ENCODE results near the gene RRAS. TPM values are rescaled to one million over a fixed set of nuclear protein-coding genes. Genes with fewer than 3 reads are reported as not detected.

RRAS gene
- total and polyA plus RNA-seq, 2 of the 4 experiments (the other 2 are of a cell fraction), result 50.2 to 241 TPM

DNA sequence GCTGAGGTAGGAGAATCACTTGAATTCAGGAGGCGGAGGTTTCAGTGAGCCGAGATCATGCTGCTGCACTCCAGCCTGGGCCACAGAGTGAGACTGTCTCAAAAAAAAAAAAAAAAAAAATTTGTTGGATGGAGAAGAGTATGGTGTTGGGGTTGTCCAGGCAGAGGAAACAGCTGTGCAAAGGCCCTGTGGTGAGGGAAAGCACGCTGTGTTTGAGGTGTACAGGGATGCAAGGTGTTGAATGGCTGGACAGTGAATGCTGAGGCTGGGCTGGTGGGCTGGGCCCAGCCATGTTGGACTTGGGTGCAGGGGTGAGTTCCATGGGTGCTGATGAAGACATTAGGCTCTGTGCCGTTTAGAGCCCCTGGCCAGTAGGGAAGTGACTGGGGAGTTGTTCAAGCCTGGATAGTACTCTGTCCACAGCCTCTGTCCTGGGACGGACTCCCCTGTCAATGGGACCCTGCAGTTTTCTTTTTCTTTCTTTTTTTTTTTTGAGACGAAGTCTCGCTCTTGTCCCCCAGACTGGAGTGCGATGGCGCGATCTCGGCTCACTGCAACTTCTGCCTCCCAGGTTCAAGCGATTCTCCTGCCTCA lies 30.3 kb downstream of the RRAS start:
- ATAC-seq (ENCODE audit: low read depth) (no peak), DNase-seq (no peak)
- no peak overlapping the region for H2AK5ac ChIP-seq (ENCODE audit: low read depth, low read length)
- H3K56ac ChIP-seq (ENCODE audit: extremely low read depth, insufficient read depth, low read length), result no peak overlapping the region
- no peaks in the 10 kb centered on the region for H3K27me3 ChIP-seq (ENCODE audit: control insufficient read depth, insufficient read depth, low read length)
- TF ChIP-seq FOS (IDR thresholded peaks at IDR 0.05; ENCODE audit: low read depth, low read length) (no peak), RAD21 (IDR thresholded peaks at IDR 0.05; ENCODE audit: low read length) (no peak)
- H4K91ac ChIP-seq (ENCODE audit: insufficient read depth, low read depth, low read length), result no peak overlapping the region
- in situ Hi-C loops (cut with MboI; ENCODE audit: low sequenced_read_pairs), result no loop called here
- H3K36me3 ChIP-seq (ENCODE audit: control insufficient read depth, insufficient read depth, low read length), result peaks cover 37% of the 10 kb centered on the region
- no peak overlapping the region for H2AK9ac ChIP-seq (replicated peaks; ENCODE audit: low read depth, low read length, poor library complexity)
- H4K5ac ChIP-seq (ENCODE audit: low read depth, low read length), result no peak overlapping the region
- no peak overlapping the region for H3K23ac ChIP-seq (ENCODE audit: low read depth, low read length)
- H3K27ac ChIP-seq (ENCODE audit: insufficient read depth, low read length), result no peak overlapping the region
- WGBS, 2 experiments (ENCODE audit: extremely low coverage in 2 of 2, insufficient read length in 1 of 2), result 100% methylated on average over 2 of the region's 12 CpGs; no CpG with 5 or more reads in 1 of the 2 experiments
- H4K20me1 ChIP-seq (ENCODE audit: insufficient read depth, low read length), result peaks cover 47% of the 10 kb centered on the region
- no peak overlapping the region for H2BK120ac ChIP-seq (ENCODE audit: low read depth, low read length)
- H2BK15ac ChIP-seq (ENCODE audit: low read depth, low read length), result no peak overlapping the region
- H3K14ac ChIP-seq (replicated peaks; ENCODE audit: low read depth, low read length), result no peak overlapping the region
- H3K79me1 ChIP-seq (ENCODE audit: low read depth in 1 of 2, low read length in 2 of 2), result peaks cover 22 to 73% of the 10 kb centered on the region in 2 experiments
- H4K8ac ChIP-seq (ENCODE audit: low read depth in 2 of 2, low read length in 2 of 2), result no peak overlapping the region
- no peak overlapping the region for H3K9ac ChIP-seq (ENCODE audit: low read depth, low read length)
- no peak overlapping the region for H2BK5ac ChIP-seq (ENCODE audit: low read depth, low read length, poor library complexity, severe bottlenecking)
- H3K4ac ChIP-seq (ENCODE audit: low read depth, low read length), result no peak overlapping the region
- no peak overlapping the region for H3K4me3 ChIP-seq (ENCODE audit: insufficient read depth, low read depth, low read length)
- no TSS peak for BruUV-seq (replicated peaks)
- H3K4me2 ChIP-seq (ENCODE audit: low read depth, low read length), result no peak overlapping the region
- ChIA-PET CTCF (no interaction called here), POLR2A (ENCODE audit: unreplicated experiment) (no interaction called here)
- peaks cover 7% of the 10 kb centered on the region for H3K9me1 ChIP-seq (ENCODE audit: insufficient read depth, low read length)
- intact Hi-C loops (cut with micrococcal nuclease), result no loop called here
- no peak overlapping the region for H2BK20ac ChIP-seq (ENCODE audit: low read depth, low read length)
- H3K18ac ChIP-seq (ENCODE audit: low read depth, low read length), result no peak overlapping the region
- dilution Hi-C loops (cut with HindIII; ENCODE audit: low sequenced_read_pairs, unreplicated experiment), result no loop called here
- H3K9me3 ChIP-seq (ENCODE audit: control insufficient read depth, insufficient read depth, low read length), result no peaks in the 10 kb centered on the region
- H3K4me1 ChIP-seq (ENCODE audit: control insufficient read depth, insufficient read depth, low read length), result peaks cover 14% of the 10 kb centered on the region
- H2AFZ ChIP-seq (replicated peaks; ENCODE audit: low read length, poor library complexity), result peak overlapping the region; percentile 58

All from IMR-90 (cell line).